Transverse colon (tissue), 4 donors: ENCODE measurements around the gene TP53INP2. TPM values are rescaled to one million over a fixed set of nuclear protein-coding genes. Genes with fewer than 3 reads are reported as not detected.
"Not testable (repeated sequence)": the region's sequence is repeated elsewhere in the genome, so short reads cannot be mapped to it uniquely, and the experiment has no call there.

ENCODE experiments used
- DNase-seq: peaks from one replicate; pipeline ENCODE4 v3.0.0-alpha.2; 2019
- H3K27ac ChIP-seq, 4 donors: fragments of 200-600 bp; sonication (generic); 2 replicates each; pipeline ENCODE4 v1.5.1; 2016 to 2018; ENCODE audit warnings: inconsistent platforms in 4 of 4
- H3K27me3 ChIP-seq: fragments of 200-600 bp; sonication (generic); 2 replicates; pipeline ENCODE4 v1.5.1; 2017; ENCODE audit warnings: inconsistent platforms
- H3K36me3 ChIP-seq, 4 donors: fragments of 200-600 bp; sonication (generic); 2 replicates each; pipeline ENCODE4 v1.5.1; 2017 to 2019; ENCODE audit warnings: inconsistent platforms in 4 of 4
- H3K4me1 ChIP-seq, 4 donors: fragments of 200-600 bp; sonication (generic); 2 replicates each; pipeline ENCODE4 v1.5.1; 2017 to 2020; ENCODE audit warnings: inconsistent platforms in 4 of 4
- H3K4me3 ChIP-seq, 4 donors: fragments of 200-600 bp; sonication (generic); 1 replicate in 1 of 4; 2 replicates in 3 of 4; pipeline versions ENCODE4 v1.5.1 to v1.6.1; 2017 to 2019; ENCODE audit warnings: inconsistent platforms in 4 of 4
- H3K9me3 ChIP-seq, 2 donors: fragments of 200-600 bp; sonication (generic); 2 replicates each; pipeline ENCODE4 v1.5.1; 2017 to 2019; ENCODE audit warnings: inconsistent platforms in 2 of 2
- CTCF ChIP-seq, 5 experiments: fragments of 200-600 bp in 3 of 5; fragments of 450-650 bp in 2 of 5; sonication (generic) in 3 of 5; IDR thresholded peaks; 1 replicate in 2 of 5; 2 replicates in 3 of 5; pipeline ENCODE4 v1.5.1; 2016 to 2017; ENCODE audit warnings: antibody characterized with exemption in 5 of 5, inconsistent platforms in 3 of 5, mild to moderate bottlenecking in 2 of 5, moderate library complexity in 1 of 5
- EP300 ChIP-seq: sonication (generic); formaldehyde crosslinking; IDR thresholded peaks from one replicate; pipeline ENCODE4 v1.6.1; 2017; ENCODE audit warnings: antibody characterized with exemption, low read depth
- POLR2A ChIP-seq: fragments of 450-650 bp; IDR thresholded peaks from one replicate; pipeline ENCODE4 v1.6.1; 2016; ENCODE audit warnings: antibody characterized with exemption, mild to moderate bottlenecking, moderate library complexity
- POLR2AphosphoS5 ChIP-seq, 3 donors: sonication (generic); formaldehyde crosslinking; IDR thresholded peaks; one replicate each; pipeline ENCODE4 v1.6.1; 2016; ENCODE audit warnings: antibody characterized with exemption in 3 of 3
- WGBS, 2 donors: methylation state at CpG; one replicate each; pipeline ENCODE4 v1.1.5; 2018; ENCODE audit warnings: low coverage in 1 of 2; 5-methylcytosine and 5-hydroxymethylcytosine counted together
- in situ Hi-C, 4 donors: fragments of 200-750 bp; cut with MboI; loops; one replicate each; pipeline versions ENCODE4 v1.15.0 to v1.15.1; 2017; ENCODE audit warnings: low sequenced_read_pairs in 3 of 4, low pct_ligation_motif_present in 1 of 4, low pct_unique_long_range_greater_than_20kb in 1 of 4
- intact Hi-C: fragments of 100-400 bp; cut with DNase I; formaldehyde crosslinking; loops from one replicate; pipeline ENCODE4 v1.15.1; 2023; ENCODE audit warnings: low total_unique reads
- total RNA-seq, 4 donors: library from RNA; depleted of rRNA; stranded (reverse); fragments of >200 nt; gene quantifications; one replicate each; pipeline ENCODE4 v1.1.0, GENCODE V29; 2016

Gene TP53INP2
- total RNA-seq, 4 donors from 2014 or later, result 12.9 to 80.8 (median 57.9) TPM

GRCh38 chr20:34715384-34715783, 11.2 kb downstream of the TP53INP2 start:
- H3K4me3 ChIP-seq, result no peak overlapping the region
- in situ Hi-C loops (loop anchor here in 3 of 4 donors (25.0 kb wide), 2 partner anchors 153 to 403 kb away; partner anchors contain the start of genes MAP1LC3A (in 2 of the 3) and AHCY (in 1 of the 3)), intact Hi-C loops (no loop called here)
- TF ChIP-seq POLR2AphosphoS5 (IDR thresholded peaks at IDR 0.05) (no peak), POLR2A (no peak), EP300 (no peak), CTCF (IDR thresholded peaks at IDR 0.05) (no peak)
- H3K9me3 ChIP-seq, result no peaks in the 10 kb centered on the region
- no peak overlapping the region for H3K27ac ChIP-seq
- H3K36me3 ChIP-seq, result peaks cover 0 to 13% (median 0%) of the 10 kb centered on the region in 4 donors
- DNase-seq, result no peak
- H3K27me3 ChIP-seq, result no peaks in the 10 kb centered on the region
- peaks cover 3 to 5% (median 5%) of the 10 kb centered on the region in 4 donors for H3K4me1 ChIP-seq
- 91 to 100% methylated on average over 2 to 4 of the region's 4 CpGs for WGBS, 2 donors

- Histone ChIP-seq H3K4me1 (no peaks in the 10 kb centered on the region), H3K36me3 (peaks cover 0 to 13% (median 0%) of the 10 kb centered on the region in 4 donors)
- in situ Hi-C loops, result loop anchor here in 3 of 4 donors (25.0 kb wide), 2 partner anchors 155 to 405 kb away; partner anchors contain the start of genes MAP1LC3A (in 2 of the 3) and AHCY (in 1 of the 3)
Measured at GRCh38 chr20:34716921-34717229, 12.7 kb downstream of the TP53INP2 start.

GRCh38 chr20:34717230-34718095, 13.3 kb downstream of the TP53INP2 start:
- Histone ChIP-seq H3K4me3 (no peak overlapping the region), H3K27me3 (no peaks in the 10 kb centered on the region), H3K36me3 (peaks cover 0 to 13% (median 0%) of the 10 kb centered on the region in 4 donors), H3K27ac (no peak overlapping the region), H3K9me3 (no peaks in the 10 kb centered on the region), H3K4me1 (no peaks in the 10 kb centered on the region)
- WGBS, 2 donors, result 77 to 89% methylated on average over 6 to 9 of the region's 9 CpGs
- in situ Hi-C loops (loop anchor here in 3 of 4 donors (25.0 kb wide), 2 partner anchors 155 to 405 kb away; partner anchors contain the start of genes MAP1LC3A (in 2 of the 3) and AHCY (in 1 of the 3)), intact Hi-C loops (no loop called here)
- TF ChIP-seq CTCF (IDR thresholded peaks at IDR 0.05) (no peak), EP300 (no peak), POLR2A (no peak), POLR2AphosphoS5 (IDR thresholded peaks at IDR 0.05) (no peak)
- DNase-seq, result no peak

More at GRCh38 chr20:34716921-34717229, 12.7 kb downstream of the TP53INP2 start:
- Histone ChIP-seq H3K27me3 (no peaks in the 10 kb centered on the region), H3K27ac (no peak overlapping the region), H3K4me3 (no peak overlapping the region), H3K9me3 (no peaks in the 10 kb centered on the region)
- 83 to 100% methylated on average over 2 of the region's 2 CpGs for WGBS, 2 donors
- intact Hi-C loops, result no loop called here
- no peak for DNase-seq
- TF ChIP-seq POLR2AphosphoS5 (IDR thresholded peaks at IDR 0.05), result no peak
- TF ChIP-seq CTCF (IDR thresholded peaks at IDR 0.05), result no peak
- no peak for TF ChIP-seq POLR2A
- TF ChIP-seq EP300, result no peak

- H3K4me3 ChIP-seq, H3K4me1 ChIP-seq, DNase-seq, intact Hi-C loops, H3K27me3 ChIP-seq, H3K9me3 ChIP-seq, H3K27ac ChIP-seq: not testable (repeated sequence)
- H3K36me3 ChIP-seq, result peaks cover 0 to 18% (median 4%) of the 10 kb centered on the region in 4 donors
- in situ Hi-C loops, result loop anchor here in 3 of 4 donors (25.0 kb wide), 2 partner anchors 157 to 407 kb away; partner anchors contain the start of genes MAP1LC3A (in 2 of the 3) and AHCY (in 1 of the 3)
- 79 to 90% methylated on average over 6 to 13 of the region's 13 CpGs for WGBS, 2 donors
Measured at GRCh38 chr20:34719242-34720017, 15.3 kb downstream of the TP53INP2 start.
